Ovary (tissue), 9 donors: ENCODE data around the gene SH3GL3. TPM values are rescaled to one million over a fixed set of nuclear protein-coding genes. Genes with fewer than 3 reads are reported as not detected.

Experiments
- DNase-seq, 5 donors: peaks; one replicate each; pipeline ENCODE4 v3.0.0-alpha.2; 2019 to 2020
- H3K27ac ChIP-seq, 2 donors: fragments of 200-600 bp; one replicate each; pipeline versions ENCODE4 v1.5.1 to v1.8.0; 2019 to 2022
- H3K27me3 ChIP-seq: fragments of 200-600 bp; one replicate; pipeline ENCODE4 v1.8.0; 2022
- H3K36me3 ChIP-seq: fragments of 200-600 bp; sonication (generic); one replicate; pipeline ENCODE4 v1.5.1; 2019
- H3K4me1 ChIP-seq: one replicate; pipeline ENCODE4 v1.8.1; 2013; ENCODE audit warnings: mild to moderate bottlenecking, moderate library complexity; ENCODE audit not compliant: insufficient read depth
- H3K4me3 ChIP-seq: fragments of 200-600 bp; sonication (generic); one replicate; pipeline ENCODE4 v1.5.1; 2017
- H3K9me3 ChIP-seq, 2 donors: fragments of 200-600 bp in 1 of 2; sonication (generic) in 1 of 2; one replicate each; pipeline versions ENCODE4 v1.5.1 to v1.8.1; 2013 to 2019; ENCODE audit warnings: mild to moderate bottlenecking in 1 of 2, moderate library complexity in 1 of 2
- CTCF ChIP-seq, 3 donors: fragments of 450-650 bp in 2 of 3; fragments of 200-600 bp in 1 of 3; IDR thresholded peaks; one replicate each; pipeline versions ENCODE4 v1.5.1 to v1.8.0; 2016 to 2022; ENCODE audit warnings: antibody characterized with exemption in 3 of 3, mild to moderate bottlenecking in 1 of 3
- EP300 ChIP-seq: sonication (generic); formaldehyde crosslinking; IDR thresholded peaks from one replicate; pipeline ENCODE4 v1.6.1; 2017; ENCODE audit warnings: antibody characterized with exemption
- POLR2A ChIP-seq: fragments of 450-650 bp; IDR thresholded peaks from one replicate; pipeline ENCODE4 v1.6.1; 2017; ENCODE audit warnings: antibody characterized with exemption, mild to moderate bottlenecking, moderate library complexity
- WGBS, 3 donors: extraction: QIAGEN DNeasy Blood & Tissue Kit in 1 of 3; methylation state at CpG; one replicate each; pipeline versions ENCODE4 v1.1.5 to v1.1.7; 2013 to 2017; 5-methylcytosine and 5-hydroxymethylcytosine counted together
- intact Hi-C, 4 donors: fragments of 100-400 bp; cut with DNase I; formaldehyde crosslinking; loops; one replicate each; pipeline versions ENCODE4 v1.11.0 to v1.15.1; 2022 to 2023
- polyA plus RNA-seq, 2 donors: library from polyadenylated mRNA; stranded (reverse); fragments of 200-250 nt in 1 of 2; fragments of 350-450 nt in 1 of 2; fragmentation: Illumina TruSeq in 1 of 2; extraction: RNeasy Lipid Tissue Mini Kit (QIAGEN cat#74804) in 1 of 2; gene quantifications; one replicate each; pipeline ENCODE4 v1.2.3, GENCODE V29; 2013 to 2014
- total RNA-seq, 7 donors: library from RNA; depleted of rRNA in 2 of 7; stranded (reverse); fragments of >200 nt in 2 of 7; fragmentation: NEBNext Ultra II Directional in 3 of 7; extraction: Animal tissue kit (Norgen Biotek cat#: 25700) in 3 of 7; gene quantifications; one replicate each; pipeline versions ENCODE4 v1.1.0 to v1.2.4, GENCODE V29; 2016 to 2023
- donor health status: DM: no; HTN: no; CAD: no; lungs with moderate emphysema.
- donor health status: DM: no; HTN: no; CAD: no.
- donor health status: Bipolar disorder and iron deficiency.
- donor health status: DM: yes; HTN: yes; CAD: no.
- donor health status: DM: no; HTN: no; CAD: no.
- donor health status: DM: yes; HTN: yes; CAD: no.

Gene SH3GL3
- total and polyA plus RNA-seq, 9 donors, result 0.25 to 4.9 (median 0.55) TPM; not detected in 1

GRCh38 chr15:83487519-83487918 lies 40.4 kb downstream of the SH3GL3 start:
- TF ChIP-seq POLR2A (no peak), EP300 (no peak), CTCF (IDR thresholded peaks at IDR 0.05) (no peak)
- intact Hi-C loops, result no loop called here
- Histone ChIP-seq H3K27ac (no peak overlapping the region), H3K36me3 (no peaks in the 10 kb centered on the region), H3K9me3 (no peaks in the 10 kb centered on the region), H3K27me3 (no peaks in the 10 kb centered on the region), H3K4me1 (no peaks in the 10 kb centered on the region), H3K4me3 (no peak overlapping the region)
- WGBS, 3 donors, result 77 to 81% (median 79%) methylated on average over 3 of the region's 3 CpGs
- no peak for DNase-seq

GRCh38 chr15:83489690-83490089 lies 42.5 kb downstream of the SH3GL3 start:
- H3K4me1 ChIP-seq, result no peaks in the 10 kb centered on the region
- no peaks in the 10 kb centered on the region for H3K36me3 ChIP-seq
- 81 to 84% (median 83%) methylated on average over 2 of the region's 2 CpGs for WGBS, 3 donors
- no peak for TF ChIP-seq EP300
- TF ChIP-seq CTCF (IDR thresholded peaks at IDR 0.05), result no peak
- no peak for TF ChIP-seq POLR2A
- H3K4me3 ChIP-seq, result no peak overlapping the region
- no peaks in the 10 kb centered on the region for H3K9me3 ChIP-seq
- no peaks in the 10 kb centered on the region for H3K27me3 ChIP-seq
- no peak for DNase-seq
- intact Hi-C loops, result no loop called here
- H3K27ac ChIP-seq, result no peak overlapping the region

- no peak for TF ChIP-seq CTCF (IDR thresholded peaks at IDR 0.05)
- TF ChIP-seq POLR2A, result no peak
- TF ChIP-seq EP300, result no peak
- Histone ChIP-seq H3K27ac (no peak overlapping the region), H3K36me3 (no peaks in the 10 kb centered on the region), H3K4me3 (no peak overlapping the region), H3K4me1 (no peaks in the 10 kb centered on the region), H3K27me3 (no peaks in the 10 kb centered on the region), H3K9me3 (no peaks in the 10 kb centered on the region)
- WGBS, 3 donors, result 59 to 74% (median 72%) methylated on average over 5 of the region's 5 CpGs
- intact Hi-C loops, result no loop called here
- DNase-seq, result no peak
These were observed 44.3 kb downstream of the SH3GL3 start for GRCh38 chr15:83491486-83491885.

GRCh38 chr15:83496766-83497165 lies 49.6 kb downstream of the SH3GL3 start:
- intact Hi-C loops, result no loop called here
- no peak for DNase-seq
- no peak for TF ChIP-seq CTCF (IDR thresholded peaks at IDR 0.05)
- no peak for TF ChIP-seq POLR2A
- TF ChIP-seq EP300, result no peak
- 32 to 46% (median 39%) methylated on average over 1 of the region's 1 CpG for WGBS, 3 donors
- H3K9me3 ChIP-seq, result no peaks in the 10 kb centered on the region
- no peaks in the 10 kb centered on the region for H3K36me3 ChIP-seq
- no peak overlapping the region for H3K27ac ChIP-seq
- H3K4me3 ChIP-seq, result no peak overlapping the region
- no peaks in the 10 kb centered on the region for H3K27me3 ChIP-seq
- no peaks in the 10 kb centered on the region for H3K4me1 ChIP-seq

GRCh38 chr15:83498374-83498773 lies 51.2 kb downstream of the SH3GL3 start:
- no peak for DNase-seq
- Histone ChIP-seq H3K36me3 (no peaks in the 10 kb centered on the region), H3K4me1 (no peaks in the 10 kb centered on the region), H3K27ac (no peak overlapping the region), H3K9me3 (no peaks in the 10 kb centered on the region), H3K4me3 (no peak overlapping the region), H3K27me3 (no peaks in the 10 kb centered on the region)
- intact Hi-C loops, result no loop called here
- WGBS, 3 donors, result 91 to 100% (median 95%) methylated on average over 1 of the region's 1 CpG
- TF ChIP-seq CTCF (IDR thresholded peaks at IDR 0.05) (no peak), POLR2A (no peak), EP300 (no peak)
